ENCODE measurements around the gene CCNY.

GRCh38 chr10:35463878-35464277 lies 127.6 kb downstream of the CCNY start:
- TF ChIP-seq, protein P1, sequence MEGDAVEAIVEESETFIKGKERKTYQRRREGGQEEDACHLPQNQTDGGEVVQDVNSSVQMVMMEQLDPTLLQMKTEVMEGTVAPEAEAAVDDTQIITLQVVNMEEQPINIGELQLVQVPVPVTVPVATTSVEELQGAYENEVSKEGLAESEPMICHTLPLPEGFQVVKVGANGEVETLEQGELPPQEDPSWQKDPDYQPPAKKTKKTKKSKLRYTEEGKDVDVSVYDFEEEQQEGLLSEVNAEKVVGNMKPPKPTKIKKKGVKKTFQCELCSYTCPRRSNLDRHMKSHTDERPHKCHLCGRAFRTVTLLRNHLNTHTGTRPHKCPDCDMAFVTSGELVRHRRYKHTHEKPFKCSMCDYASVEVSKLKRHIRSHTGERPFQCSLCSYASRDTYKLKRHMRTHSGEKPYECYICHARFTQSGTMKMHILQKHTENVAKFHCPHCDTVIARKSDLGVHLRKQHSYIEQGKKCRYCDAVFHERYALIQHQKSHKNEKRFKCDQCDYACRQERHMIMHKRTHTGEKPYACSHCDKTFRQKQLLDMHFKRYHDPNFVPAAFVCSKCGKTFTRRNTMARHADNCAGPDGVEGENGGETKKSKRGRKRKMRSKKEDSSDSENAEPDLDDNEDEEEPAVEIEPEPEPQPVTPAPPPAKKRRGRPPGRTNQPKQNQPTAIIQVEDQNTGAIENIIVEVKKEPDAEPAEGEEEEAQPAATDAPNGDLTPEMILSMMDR (IDR thresholded peaks at IDR 0.05), result no peak
- no peak for TF ChIP-seq POLR2AphosphoS5 (IDR thresholded peaks at IDR 0.05)

Measured in suprapubic skin (tissue), 3 donors.